Measurements from ENCODE around the gene ERBB3.
A peak's percentile ranks its signal among the peaks of the same experiment; 100 is the strongest.
"Not testable (repeated sequence)": the region's sequence is repeated elsewhere in the genome, so short reads cannot be mapped to it uniquely, and the experiment has no call there.

The ERBB3 gene

DNA sequence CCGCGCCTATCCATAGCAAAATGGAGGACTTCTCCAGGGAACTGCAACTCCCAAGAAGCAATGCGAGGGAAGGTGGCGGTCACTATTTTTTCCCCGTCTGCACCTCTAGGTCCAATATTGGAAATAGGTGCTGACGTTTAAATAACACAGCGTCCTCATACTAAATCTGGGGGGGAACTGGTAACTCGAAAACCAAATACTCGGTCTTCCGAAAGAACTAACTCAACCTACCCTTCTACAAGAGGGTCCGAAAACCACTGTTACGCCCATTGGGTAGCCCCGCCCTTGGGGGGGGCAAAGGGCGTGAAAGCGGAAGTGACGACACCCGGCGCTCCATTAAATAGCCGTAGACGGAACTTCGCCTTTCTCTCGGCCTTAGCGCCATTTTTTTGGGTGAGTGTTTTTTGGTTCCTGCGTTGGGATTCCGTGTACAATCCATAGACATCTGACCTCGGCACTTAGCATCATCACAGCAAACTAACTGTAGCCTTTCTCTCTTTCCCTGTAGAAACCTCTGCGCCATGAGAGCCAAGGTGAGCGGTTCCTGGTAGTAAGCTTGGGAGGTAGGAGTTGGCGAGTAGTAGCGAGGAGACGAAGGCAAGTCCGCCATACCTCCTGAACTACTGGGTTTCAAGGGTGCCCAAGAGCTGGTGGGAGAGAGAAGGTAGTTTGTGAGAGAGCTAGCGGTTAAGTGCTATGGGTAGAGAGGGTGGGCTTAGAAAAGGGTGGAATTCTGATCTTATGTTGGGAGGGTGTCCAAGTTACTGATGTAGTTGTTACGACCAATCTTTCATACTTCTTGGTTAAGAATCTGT lies 36.5 kb downstream of the ERBB3 start, which contains the start of gene RPL41:
Gene RPL41, plus strand, starts transcription at position 367 of the 815 bp plus-strand sequence.
- peak; percentile 98 for DNase-seq

DNA sequence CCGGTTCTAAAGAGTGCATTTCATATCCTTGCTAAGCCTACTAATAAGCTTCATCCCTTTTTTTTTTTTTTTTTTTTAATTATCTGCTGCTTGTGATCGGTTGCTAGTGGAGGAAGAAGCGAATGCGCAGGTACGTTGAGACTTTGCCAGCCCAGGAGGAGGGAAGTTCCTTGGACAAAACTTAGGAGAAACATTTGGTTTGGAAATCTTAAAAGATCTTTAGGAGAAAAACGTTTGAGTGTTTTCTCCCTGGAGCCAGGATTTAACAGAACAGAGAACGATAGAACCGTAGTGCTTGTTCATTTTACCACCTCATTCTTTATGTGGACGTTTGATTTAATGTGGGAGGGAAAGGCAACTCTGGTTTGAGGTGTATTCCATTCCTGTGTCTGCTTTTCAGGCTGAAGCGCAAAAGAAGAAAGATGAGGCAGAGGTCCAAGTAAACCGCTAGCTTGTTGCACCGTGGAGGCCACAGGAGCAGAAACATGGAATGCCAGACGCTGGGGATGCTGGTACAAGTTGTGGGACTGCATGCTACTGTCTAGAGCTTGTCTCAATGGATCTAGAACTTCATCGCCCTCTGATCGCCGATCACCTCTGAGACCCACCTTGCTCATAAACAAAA lies 37.2 kb downstream of the ERBB3 start:
- DNase-seq, result not testable (repeated sequence)

DNA sequence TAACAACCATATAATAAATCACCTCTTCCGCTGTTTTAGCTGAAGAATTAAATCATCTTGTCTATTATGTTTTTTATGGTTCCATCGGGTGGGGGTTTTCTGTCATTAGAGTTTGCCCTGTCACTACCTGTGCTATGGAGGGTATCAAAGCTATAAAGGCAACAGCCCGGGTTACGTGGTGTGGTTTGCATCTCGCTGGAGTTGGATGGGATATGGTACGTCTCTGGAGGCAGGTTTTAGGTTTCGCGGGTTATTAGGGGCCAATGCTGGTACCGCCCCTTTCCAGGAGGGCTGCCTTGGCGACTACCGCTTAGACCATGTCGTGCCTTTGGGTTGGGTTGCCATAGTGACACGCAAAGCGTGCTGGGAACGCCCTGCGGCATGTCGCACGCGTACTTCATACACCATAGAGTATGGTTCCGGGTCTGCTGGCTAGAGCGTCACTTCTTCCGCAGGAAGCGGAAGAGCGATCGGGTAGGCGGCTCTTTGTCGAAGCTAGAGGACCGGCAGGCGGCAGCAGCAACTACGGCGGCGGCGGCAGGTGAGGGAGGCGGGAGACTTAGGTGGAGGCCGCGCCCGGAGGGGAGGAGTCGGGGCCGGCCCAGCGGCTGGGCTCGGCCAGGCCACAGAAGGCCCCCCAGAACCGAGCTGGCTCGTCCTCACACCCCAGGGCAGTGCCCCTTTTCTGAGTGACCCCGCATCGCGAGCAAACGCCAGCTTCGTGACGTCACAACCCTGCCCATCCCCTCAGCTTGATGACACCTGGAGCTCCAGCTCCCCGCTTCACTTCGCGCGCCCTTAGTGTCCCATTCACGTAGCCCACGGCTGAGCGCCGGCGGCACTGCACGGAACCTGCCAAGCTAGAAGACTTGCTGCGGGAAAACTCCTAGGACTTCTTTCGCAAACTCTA lies 38.1 kb downstream of the ERBB3 start, which contains the start of gene ZC3H10:
Gene ZC3H10, plus strand, starts transcription at position 489 of the 910 bp plus-strand sequence. CDS start 2,297 bp downstream, outside the sequence.
- DNase-seq, result peak; percentile 98

DNA sequence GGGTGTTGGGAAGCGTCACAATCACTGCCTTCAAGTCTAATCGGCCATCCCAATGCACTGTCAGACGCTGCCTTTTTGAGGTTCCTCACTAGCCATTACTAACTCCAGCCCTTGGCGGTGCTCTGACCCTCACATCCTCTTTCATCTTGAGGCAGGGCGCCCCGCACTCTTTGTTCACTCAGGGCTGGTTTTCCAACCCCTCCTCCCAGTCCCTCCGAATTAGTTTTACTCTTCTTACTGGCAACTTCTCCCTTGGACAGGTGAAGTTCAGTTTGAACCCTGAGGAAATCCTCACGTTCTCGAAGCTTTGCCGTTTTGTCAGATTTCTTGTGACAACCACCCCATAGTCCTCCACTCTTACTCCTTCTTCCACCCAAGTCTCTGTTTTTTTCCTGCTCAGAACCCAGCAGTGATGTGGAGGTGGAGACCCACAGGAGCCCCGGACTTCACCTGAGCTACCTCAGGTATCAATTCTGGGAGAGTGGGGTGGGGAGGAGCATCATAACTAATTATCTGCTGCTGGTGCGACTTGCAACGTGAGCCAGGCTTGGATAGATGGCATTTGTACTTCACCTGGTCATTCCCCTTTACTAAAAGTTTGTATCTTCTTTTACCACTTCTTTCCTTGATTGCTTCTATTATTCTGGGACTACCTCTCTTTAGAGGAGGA lies 38.9 kb downstream of the ERBB3 start:
- peak; percentile 55 for DNase-seq

DNA sequence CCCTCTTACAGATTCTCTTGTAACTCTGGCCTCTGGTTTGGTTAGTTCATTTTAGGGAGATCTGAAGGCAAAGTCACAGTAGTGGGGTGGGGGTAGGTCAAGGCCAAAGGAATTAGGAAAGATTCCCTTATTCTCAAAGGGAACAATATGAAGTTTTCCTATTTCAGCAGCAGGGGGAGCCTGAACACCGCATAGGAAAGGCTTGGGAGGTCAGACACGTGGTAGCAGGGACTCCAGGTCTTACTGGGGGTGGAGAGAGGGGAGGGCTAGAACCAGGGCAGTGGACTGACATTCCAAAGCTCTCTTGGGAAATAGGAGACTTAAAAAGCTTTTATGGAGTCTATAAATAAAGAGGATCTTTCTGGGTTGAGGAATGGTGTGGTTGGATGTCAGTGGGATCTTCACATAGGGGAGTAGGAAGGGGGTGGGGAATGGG lies 39.4 kb downstream of the ERBB3 start:
- DNase-seq, result peak; percentile 87

DNA sequence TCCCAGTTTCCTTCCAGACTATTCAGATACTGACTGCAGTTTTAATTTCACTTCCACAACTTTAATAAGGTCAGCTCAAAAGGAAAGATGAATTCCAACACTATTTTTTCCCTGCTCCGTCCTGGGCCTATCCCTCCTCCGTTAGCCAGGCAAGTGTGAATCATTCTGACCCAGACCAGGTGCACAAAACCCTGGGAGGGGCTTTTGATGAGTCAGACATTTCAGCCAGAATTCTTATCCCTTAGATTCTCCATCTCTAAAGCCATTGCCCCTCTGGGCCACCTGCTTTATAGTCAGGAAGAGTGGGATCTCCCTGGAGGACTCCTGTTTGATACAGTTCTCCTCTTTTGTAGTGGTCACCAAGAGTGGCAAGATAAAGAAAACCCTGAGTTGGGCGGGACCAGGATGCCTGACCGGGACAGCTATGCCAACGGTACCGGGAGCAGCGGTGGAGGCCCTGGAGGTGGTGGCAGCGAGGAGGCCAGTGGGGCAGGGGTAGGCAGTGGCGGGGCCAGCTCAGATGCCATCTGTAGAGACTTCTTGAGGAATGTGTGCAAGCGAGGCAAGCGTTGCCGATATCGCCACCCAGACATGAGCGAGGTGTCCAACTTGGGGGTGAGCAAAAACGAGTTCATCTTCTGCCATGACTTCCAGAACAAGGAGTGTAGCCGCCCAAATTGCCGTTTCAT lies 40.3 kb downstream of the ERBB3 start:
- no peak for DNase-seq

DNA sequence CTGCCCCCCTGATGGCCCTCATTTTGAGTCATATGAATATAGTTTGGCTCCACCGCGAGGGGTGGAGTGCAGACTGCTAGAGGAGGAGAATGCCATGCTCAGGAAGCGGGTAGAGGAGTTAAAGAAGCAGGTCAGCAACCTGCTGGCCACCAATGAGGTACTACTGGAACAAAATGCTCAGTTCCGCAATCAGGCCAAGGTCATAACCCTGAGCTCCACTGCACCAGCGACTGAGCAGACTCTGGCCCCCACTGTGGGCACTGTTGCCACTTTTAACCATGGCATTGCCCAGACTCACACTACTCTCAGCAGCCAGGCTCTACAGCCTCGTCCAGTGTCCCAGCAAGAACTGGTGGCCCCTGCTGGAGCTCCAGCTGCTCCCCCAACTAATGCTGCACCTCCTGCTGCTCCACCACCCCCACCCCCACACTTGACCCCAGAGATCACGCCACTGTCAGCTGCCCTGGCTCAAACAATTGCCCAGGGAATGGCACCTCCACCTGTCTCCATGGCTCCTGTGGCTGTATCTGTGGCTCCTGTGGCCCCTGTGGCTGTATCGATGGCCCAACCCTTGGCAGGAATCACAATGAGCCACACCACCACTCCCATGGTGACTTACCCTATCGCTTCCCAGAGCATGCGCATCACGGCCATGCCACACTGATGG lies 41.4 kb downstream of the ERBB3 start:
- DNase-seq, result no peak

DNA sequence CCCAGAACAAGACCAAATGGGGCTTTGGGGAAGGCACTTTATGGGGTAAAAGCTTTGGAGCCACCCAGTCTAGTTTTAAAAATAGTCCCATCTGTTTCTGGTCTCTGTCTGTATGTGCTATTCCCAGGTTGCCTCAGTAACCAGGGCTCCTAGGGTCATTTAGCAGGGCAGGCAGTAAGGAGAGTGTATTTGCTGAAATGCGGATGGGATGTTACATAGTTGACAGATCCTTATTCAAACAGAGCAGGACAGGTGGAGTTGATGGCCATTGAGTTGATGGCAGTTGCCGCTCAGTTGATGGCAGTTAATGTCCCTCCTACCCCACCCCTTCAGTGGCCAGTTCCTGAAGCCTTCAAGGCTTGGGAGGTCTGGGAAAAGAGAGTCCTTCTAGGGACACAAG lies 42.7 kb downstream of the ERBB3 start:
- DNase-seq, result no peak

DNA sequence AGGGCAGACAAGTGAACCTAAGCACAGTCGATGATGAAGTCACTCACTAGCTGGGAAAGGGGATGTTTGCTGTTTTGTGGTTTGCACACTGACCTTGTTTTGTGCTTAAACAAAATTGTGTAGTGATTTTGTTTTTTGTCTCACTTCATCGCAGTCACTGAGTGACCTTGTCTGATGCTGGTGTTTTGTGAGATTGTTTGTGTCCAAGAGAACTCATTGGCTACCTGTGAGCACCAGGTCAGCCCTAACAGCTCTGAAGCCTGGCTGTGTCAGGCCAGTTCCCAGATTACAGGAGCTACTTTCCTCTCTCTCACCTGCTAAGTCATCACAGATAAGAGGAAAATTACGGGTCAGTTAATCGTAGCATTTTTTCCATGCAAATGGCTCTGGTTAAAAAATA lies 44.2 kb downstream of the ERBB3 start:
- DNase-seq, result no peak

DNA sequence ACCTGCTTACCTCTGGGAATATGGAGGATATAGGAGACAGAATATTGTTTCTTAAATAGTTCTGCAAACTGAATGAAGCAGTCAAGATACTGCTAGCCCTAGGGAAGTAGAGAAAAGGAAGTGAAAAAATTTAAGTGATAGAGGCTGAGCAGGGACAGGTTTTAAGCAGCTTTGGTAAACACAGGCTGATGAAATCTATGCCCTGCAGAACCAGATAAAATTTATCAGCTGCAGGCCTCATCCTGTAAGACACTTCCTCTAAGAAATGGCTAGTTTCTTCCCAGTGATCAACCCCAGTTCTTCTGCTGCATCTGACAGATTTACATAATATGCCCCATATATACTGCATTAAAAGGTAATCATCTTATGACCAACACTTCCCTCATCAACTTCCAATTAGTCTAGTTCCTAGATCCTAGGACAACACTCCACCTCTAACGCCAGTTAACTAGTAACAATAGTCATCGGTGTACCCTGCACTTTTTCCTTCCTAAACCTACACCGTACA lies 46.8 kb downstream of the ERBB3 start:
- no peak for DNase-seq

DNA sequence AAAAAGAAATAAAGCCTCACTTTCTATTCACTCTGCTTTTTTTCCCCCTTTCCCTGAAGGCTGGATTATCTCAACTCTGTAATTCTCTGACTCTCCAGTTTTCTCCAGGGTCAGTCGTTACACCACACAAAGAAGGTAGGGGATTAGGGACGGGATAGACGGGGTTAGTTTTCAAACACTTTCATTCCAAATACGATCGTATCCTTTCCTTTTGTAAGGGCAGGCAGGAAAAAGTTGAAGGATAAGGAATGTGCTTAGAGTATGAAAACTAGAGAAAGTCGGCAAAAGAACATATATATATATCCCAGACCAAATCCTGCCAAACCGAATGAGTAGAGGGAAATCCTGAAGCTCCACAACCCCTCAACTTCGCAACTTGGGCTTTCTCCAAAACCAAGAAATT lies 47.5 kb downstream of the ERBB3 start:
- DNase-seq, result no peak

DNA sequence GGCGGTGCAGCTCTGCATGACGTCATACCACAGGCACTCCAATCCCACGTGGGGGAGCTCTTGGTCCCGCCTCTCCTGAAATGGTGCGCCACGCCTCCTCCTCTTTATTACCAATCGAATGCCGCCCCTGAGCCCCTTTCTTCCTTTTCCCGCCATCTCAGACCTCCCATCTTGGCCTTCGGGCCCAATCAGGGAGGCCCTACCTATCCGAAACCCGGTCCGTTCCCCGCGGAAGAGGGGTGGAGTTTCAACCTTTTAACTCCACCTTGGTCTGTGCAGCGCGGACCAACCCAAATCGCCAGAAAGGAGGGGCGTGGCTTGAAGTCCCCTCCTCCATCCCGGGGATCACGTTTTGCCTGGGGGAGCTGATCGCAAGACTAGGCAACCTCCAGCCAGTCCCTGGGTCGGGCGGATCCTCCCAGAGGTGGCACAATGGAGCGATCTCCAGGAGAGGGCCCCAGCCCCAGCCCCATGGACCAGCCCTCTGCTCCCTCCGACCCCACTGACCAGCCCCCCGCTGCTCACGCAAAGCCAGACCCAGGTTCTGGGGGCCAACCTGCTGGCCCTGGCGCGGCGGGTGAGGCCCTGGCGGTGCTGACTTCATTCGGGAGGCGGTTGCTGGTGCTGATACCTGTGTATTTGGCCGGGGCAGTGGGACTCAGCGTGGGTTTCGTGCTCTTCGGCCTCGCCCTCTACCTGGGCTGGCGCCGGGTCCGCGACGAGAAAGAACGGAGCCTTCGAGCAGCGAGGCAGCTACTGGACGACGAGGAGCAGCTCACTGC lies 48.1 kb downstream of the ERBB3 start, which contains the start of gene ESYT1:
Gene ESYT1, plus strand, starts transcription at position 380 of the 782 bp plus-strand sequence. Its CDS starts 53 bp downstream, at position 433.
- peak; percentile 99 for DNase-seq

DNA sequence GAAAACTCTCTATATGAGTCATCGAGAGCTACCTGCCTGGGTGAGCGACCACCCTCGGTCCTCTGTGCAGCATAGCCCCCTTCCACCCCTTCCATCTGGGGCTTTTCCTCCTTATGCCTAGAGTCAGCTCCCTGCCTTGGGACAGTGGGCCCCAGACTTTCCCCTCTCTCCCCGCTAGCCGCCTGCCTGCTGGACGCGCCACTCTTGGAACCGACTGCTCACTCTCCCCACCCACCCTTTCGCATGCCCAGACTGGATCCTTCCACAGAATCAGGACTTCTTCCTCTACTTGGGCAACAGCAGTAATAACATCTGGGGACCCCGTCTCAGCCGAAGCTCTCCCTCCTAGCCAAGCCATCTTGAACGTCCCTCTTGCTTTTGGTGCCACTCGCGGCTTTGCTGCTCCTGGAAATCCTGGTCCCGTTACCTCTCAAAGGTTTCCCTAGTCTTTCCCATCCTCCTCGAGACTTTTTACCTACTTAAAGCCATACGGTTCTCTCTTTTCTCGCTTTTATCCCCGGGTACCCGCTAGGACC lies 48.8 kb downstream of the ERBB3 start:
- DNase-seq, result peak; percentile 22

DNA sequence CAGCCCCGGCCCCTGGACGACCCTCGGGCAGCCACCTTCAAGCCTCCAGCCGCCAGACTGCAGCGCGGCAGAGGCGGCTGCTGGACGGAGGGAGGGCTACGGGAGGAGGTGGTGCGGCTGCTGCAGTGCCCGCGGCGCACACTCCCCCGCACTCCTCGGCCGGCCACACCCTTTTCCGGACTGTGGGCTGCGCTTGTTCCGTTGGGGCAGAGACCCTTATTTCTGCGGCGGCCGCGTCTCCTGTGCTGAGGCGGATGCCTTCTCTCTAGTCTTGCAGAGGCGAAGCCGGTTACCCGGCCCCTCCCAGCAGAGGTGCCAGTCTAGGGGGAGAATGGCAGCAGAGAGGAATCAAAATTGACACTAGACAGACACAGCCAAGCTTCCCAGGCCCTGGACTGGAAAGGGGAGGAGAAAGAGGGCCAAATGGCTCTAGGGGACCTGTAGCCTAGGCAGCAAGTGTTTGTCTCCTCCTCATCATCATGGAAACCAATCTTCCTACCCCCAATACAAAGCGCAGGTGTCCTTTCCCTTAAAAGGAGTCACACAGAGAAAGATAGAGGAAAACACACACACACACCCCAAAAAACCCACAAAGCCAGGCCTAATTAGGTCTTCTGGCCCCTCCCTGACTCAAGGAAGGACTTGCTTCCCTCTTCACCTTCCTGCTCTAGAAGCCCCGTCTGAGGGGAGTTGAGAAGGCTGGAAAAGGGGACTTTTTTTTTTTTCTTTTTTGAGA lies 49.4 kb downstream of the ERBB3 start:
- peak; percentile 51 for DNase-seq

DNA sequence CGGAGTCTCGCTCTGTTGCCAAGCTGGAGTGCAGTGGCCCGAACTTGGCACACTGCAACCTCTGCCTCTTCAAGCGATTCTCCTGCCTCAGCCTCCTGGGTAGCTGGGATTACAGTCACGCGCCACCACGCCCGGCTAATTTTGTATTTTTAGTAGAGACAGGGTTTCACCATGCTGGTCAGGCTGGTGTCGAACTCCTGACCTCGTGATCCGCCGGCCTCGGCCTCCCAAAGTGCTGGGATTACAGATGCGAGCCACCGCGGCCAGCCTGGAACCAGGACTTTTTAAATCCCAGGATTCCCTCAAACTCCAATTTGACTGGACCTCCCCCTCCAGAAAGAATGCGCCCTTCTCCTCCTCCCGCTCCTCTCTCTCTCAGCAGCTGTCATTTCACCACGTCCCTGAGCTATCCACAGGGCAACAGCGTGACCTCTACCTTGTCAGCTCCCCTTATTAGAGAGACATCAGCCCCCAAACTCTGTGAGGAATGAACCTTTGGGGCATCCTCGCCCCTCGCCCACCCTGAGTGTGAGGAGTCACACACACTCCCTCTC lies 50.1 kb downstream of the ERBB3 start:
- DNase-seq, result no peak

DNA sequence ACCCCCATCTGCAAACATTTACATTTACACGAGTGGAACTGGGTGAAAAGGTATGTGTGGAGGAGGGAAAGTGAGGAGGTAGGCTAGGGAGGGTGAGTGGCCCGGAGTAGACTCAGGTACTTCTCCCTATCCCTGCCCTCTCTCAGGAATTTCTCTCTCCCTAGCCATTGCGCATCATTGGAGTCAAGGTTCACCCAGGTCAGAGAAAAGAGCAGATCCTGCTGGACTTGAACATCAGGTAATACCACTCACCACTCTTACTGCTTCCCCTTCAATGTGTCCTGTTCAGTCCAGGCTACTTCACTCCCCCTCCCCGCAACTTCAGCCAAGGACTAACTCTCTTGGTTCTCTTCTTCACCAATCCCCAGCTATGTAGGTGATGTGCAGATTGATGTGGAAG lies 50.9 kb downstream of the ERBB3 start:
- DNase-seq, result no peak

DNA sequence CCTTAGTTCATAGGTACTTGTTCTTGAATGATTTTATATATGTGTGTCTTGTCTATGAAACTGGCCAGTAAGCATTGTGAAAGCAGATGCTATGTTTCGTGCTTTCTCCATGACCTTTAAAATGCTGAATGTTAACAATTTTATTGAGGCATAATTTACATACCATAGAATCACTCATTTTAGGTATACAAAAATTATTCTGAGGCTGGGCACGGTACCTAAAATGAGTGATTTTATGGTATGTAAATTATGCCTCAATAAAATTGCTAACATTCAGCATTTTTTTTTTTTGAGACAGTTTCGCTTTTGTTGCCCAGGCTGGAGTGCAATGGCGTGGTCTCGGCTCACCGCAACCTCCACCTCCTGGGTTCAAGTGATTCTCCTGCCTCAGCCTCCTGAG lies 54.9 kb downstream of the ERBB3 start:
- no peak for DNase-seq

DNA sequence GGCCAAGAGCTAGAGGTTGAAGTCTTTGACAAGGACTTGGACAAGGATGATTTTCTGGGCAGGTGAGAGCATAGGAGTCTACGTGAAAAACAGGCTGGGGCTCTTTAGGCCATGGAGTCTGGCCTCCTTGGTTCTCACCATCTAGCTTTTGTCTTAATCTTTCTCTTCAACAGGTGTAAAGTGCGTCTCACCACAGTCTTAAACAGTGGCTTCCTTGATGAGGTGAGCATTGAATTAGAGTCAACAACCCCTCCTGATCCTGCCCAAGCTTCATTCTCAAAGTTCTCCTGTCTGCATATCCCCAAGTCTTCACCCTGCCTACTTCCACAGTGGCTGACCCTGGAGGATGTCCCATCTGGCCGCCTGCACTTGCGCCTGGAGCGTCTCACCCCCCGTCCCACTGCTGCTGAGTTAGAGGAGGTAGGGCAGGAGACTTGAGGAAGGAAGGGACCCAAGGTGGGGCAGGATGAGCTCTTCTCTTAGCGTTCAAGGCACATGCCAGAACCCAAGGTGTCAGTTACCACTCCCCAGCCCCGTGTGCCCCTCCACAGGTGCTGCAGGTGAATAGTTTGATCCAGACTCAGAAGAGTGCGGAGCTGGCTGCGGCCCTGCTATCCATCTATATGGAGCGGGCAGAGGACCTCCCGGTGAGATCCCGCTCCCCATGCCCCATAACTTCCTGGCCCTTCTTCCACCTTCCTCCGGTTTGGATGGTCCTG lies 58.0 kb downstream of the ERBB3 start:
- no peak for DNase-seq

Data from suppressor macrophage treated with lipopolysaccharide for 4 hours (primary cell).